SK-N-MC (cell line): ENCODE data around the gene PRCD.

Experiments
- EZH2 ChIP-seq: fragments of 200-600 bp; sonication (generic); IDR thresholded peaks from one replicate; pipeline ENCODE4 v1.6.1; 2017; ENCODE audit warnings: antibody characterized with exemption
- FOXP2 ChIP-seq: optimal IDR thresholded peaks from 2 replicates; pipeline ENCODE3; 2011; ENCODE audit warnings: mild to moderate bottlenecking, moderate library complexity; ENCODE audit not compliant: insufficient read depth; ENCODE audit errors: extremely low read length, control extremely low read depth
- POLR2AphosphoS5 ChIP-seq: IDR thresholded peaks from 2 replicates; pipeline ENCODE4 v1.6.1; 2012; ENCODE audit warnings: mild to moderate bottlenecking, low read depth, low read length, borderline replicate concordance

DNA sequence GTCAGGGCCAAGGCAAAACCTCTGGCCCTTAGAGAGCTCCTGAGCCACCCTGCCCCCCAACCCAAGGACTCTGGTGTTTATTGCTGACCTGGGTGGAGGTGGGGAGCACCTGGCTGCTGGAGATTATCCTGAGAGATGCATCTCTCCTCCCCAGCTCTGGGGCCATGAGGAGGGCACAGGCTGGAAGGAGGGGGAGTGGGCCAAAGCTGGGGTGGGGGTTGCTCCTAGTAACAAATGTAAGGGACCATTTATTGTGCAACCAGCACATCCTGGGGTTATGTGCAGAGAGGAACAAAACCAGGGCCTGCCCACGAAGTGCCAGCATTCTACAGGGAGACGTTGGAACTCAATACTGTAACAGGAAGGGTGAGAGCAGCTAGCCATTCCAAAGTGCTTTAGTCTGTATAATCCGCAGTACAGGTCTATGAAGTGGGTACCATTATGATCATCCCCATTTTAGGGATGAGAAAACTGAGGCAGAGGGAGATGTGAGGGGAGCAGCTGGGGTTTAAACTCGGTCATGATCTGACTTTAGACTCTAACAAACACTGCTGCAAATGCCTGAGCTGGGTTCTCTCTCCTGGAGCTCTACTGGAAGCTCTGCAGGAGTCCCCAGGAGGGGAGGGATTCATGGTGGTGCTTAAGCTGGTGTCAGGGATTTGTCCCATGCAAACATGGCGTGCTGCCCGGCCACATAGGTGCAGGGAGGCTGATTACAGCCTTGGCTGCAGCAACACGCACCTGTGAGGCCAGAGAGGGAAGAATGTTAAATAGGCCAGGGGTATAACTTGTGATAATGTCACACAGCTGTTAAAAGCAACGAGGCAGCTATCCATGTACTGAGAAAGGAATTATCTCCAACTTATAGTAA is 37.3 kb upstream of the PRCD start:
- TF ChIP-seq EZH2: no peak
- TF ChIP-seq FOXP2: no peak
- TF ChIP-seq POLR2AphosphoS5: no peak
